Astrocyte of the spinal cord (primary cell): ENCODE measurements around the gene ZNF441.

ENCODE experiments used
- DNase-seq: peaks from one replicate; pipeline ENCODE4 v3.0.0; 2011; ENCODE audit warnings: low read depth, low spot score
- H3K4me3 ChIP-seq: 2 replicates; pipeline ENCODE4 v1.5.1; 2011; ENCODE audit warnings: low read depth, mild to moderate bottlenecking, low read length, moderate library complexity
- in situ Hi-C: cut with HindIII; loops from 2 replicates; pipeline ENCODE4 v1.10.0; 2017; ENCODE audit warnings: low sequenced_read_pairs
- TF ChIP-seq, protein P1 (sequence below): IDR thresholded peaks from 2 replicates; pipeline ENCODE4 v1.5.1; 2012; ENCODE audit warnings: low read depth, mild to moderate bottlenecking, low read length, inconsistent platforms

Gene ZNF441

GRCh38 chr19:11737964-11738745 is 28.6 kb upstream of the ZNF441 start:
- in situ Hi-C loops = no loop called here
- TF ChIP-seq, protein P1, sequence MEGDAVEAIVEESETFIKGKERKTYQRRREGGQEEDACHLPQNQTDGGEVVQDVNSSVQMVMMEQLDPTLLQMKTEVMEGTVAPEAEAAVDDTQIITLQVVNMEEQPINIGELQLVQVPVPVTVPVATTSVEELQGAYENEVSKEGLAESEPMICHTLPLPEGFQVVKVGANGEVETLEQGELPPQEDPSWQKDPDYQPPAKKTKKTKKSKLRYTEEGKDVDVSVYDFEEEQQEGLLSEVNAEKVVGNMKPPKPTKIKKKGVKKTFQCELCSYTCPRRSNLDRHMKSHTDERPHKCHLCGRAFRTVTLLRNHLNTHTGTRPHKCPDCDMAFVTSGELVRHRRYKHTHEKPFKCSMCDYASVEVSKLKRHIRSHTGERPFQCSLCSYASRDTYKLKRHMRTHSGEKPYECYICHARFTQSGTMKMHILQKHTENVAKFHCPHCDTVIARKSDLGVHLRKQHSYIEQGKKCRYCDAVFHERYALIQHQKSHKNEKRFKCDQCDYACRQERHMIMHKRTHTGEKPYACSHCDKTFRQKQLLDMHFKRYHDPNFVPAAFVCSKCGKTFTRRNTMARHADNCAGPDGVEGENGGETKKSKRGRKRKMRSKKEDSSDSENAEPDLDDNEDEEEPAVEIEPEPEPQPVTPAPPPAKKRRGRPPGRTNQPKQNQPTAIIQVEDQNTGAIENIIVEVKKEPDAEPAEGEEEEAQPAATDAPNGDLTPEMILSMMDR = no peak
- H3K4me3 ChIP-seq = peak overlapping the region; percentile 89
- DNase-seq = peak; percentile 2

DNA sequence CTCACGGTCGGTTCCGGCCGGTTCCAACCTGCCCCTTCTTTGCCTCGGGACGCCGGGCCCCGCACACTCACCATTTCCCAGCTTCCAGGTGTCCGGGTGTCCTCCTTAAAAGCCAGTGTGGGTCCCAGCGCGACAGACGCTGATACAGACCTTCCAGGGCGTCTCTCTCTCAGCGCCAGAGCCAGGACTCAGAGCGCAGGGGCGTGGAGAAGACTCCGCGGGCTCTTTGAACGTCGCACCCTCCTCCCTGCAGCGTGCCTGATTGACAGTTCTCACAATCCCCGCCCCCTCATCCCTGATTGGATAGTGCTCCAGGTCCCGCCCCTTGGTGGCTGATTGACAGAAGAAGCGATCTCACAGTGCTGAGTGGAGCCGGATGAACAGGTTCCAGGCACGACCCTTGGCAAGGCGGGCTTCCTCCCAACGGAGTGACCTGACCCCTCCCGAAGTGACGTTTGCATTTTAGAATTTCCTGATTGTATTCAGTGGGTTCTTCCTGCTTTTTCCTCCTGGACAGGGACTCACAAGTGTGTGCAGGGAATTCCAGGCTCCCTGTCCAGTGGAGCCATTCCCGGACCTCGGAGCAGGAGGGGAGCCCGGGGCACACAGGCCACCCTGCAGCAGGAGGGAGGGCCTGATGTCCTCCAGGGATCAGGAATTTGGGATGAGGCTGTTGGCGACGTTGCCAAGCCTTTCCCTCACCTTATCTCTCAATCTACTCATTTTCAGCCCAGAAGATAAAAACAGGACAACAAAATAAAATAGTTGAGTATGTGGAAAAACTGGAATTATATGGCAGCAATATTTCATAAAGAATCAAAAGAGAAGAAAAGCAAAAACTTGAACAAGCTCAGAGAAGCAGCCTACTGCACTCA is 27.8 kb upstream of the ZNF441 start, which contains the start of gene ZNF823:
Gene ZNF823 (minus strand): TSS at position 201 of the 875 bp plus-strand sequence. CDS start 127 bp downstream, at position 74.
- peak within 1 kb of the TSS; percentile 89 for H3K4me3 ChIP-seq
- peak; percentile 97 for DNase-seq
- in situ Hi-C loops = no loop called here
- TF ChIP-seq, protein P1 = no peak

DNA sequence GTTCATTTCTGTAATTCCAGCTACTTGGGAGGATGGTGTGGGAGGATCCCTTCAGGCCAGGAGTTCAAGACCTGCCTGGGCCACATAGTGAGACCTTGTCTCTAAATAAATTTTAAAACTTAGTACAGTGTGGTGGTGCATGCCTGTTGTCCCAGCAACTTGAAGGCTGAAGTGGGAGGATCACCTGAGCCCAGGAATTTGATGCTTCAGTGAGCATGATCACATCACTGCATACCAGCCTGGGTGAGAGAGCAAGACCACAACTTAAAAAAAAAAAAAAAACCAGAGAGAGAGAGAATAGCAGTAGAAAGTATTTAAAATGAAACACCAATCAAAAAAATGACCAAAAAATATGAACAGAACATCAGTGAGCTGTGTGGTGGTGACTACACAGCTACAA is 20.9 kb upstream of the ZNF441 start:
- DNase-seq = no peak
- in situ Hi-C loops = no loop called here
- TF ChIP-seq, protein P1 = no peak
- no peak overlapping the region for H3K4me3 ChIP-seq

DNA sequence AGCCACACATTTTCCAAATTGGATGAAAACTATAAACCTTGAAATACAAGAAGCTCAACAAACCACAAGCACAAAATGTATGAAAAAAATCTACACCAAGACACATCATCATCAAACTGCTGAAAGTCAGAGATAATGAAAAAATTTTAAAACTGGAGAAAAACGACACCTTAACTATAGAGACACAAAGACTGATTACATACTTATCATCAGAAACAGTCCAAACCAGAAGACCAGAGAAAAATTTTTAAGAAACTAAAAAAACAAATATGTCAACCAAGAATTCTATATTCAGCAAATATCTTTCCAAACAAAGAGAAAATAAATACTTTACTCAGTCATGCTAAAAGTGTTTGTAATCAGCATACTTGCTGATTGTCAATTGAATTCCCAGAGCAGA is 19.5 kb upstream of the ZNF441 start:
- in situ Hi-C loops = no loop called here
- no peak overlapping the region for H3K4me3 ChIP-seq
- TF ChIP-seq, protein P1 = no peak
- DNase-seq = no peak

DNA sequence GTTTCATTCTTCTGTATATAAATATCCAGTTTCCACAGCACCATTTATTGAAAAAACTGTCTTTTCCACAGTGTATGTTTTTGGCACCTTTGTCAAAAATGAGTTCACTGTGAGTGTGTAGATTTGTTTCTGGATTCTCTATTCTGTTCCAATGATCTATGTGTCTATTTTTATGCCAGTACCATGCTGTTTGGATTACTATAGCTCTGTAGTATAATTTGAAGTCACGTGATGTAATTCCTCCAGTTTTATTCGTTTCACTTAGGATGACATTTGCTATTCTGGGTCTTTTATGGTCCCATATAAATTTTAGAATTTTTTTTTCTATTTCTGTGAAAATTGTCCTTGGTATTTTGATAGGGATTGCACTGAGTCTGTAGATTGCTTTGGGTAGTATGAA is 17.0 kb upstream of the ZNF441 start:
- no peak overlapping the region for H3K4me3 ChIP-seq
- in situ Hi-C loops = no loop called here
- TF ChIP-seq, protein P1 = no peak
- DNase-seq = no peak

DNA sequence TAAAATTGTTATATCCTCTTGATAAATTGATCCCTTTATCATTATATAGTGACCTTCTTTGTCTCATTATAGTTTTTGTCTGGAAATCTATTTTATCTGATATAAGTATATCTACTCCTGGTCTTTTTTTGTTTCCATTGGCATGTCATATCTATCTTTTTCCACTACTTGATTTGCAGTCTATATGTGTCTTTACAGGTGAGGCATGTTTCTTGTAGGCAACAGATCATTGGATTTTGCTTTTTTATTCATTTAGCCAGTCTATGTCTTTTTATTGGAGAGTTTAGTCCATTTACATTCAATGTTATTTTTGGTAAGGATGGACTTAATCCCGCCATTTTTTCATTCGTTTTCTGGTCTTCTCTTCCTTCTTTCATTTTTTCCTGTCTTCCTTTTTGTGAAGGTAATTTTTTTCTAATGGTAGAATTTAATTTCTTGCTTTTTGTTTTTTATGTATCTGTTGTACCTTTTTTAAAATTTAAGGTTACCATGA is 14.5 kb upstream of the ZNF441 start:
- no peak overlapping the region for H3K4me3 ChIP-seq
- TF ChIP-seq, protein P1 = no peak
- in situ Hi-C loops = no loop called here
- DNase-seq = no peak
